ENCODE data around the gene SMARCD2. TPM values are rescaled to one million over a fixed set of nuclear protein-coding genes. Genes with fewer than 3 reads are reported as not detected.

Gene SMARCD2
- total RNA-seq, 4 donors from 2014 or later = 111 to 161 (median 133) TPM

DNA sequence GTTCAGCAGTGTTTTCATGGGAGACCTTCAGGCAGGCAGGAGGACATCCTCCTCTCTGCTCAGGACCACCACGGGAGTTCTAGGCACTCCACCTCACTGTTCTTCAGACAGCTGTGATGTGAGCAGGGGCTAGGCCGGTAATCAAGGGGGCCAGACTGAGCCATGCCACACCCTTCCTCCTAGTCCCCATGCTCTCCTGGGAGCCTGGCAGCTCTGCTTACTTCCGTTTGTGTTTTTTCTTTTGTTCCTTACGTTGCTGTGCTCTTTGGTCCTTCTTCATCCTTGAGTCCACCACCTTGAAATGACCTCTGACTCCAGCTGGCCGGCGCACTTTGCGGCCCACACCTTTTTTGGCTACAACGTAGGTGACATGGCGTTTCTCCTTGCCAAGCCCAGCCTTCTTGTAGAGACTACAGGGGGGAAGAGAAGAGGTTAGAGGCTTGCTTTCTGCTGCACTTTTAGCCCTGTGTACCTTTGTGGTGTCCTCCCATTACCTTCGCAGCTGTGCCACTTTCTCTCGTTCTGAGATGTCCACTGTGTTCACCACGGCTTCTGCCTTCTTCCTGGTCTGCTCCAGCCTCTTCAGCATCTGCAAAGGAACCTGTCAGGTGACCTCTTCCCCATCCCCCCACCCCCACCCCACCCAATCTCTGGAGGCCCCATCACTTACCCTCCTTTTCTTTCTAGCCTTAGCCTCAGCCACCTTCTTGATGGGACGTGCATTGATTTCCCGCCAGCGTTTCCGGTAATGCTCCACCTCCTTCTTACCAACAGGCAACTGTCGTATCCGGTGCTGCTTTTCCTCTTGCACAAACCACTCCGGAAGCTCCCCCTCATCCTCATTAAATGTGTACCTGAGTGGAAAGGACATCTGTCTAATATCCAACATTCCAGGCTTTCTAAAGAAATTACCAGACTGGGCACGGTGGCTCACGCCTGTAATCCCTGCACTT is 22.6 kb downstream of the SMARCD2 start:
- H3K27ac ChIP-seq = no peak overlapping the region
- H3K4me1 ChIP-seq = peaks cover 0 to 2% (median 0%) of the 10 kb centered on the region in 3 donors
- intact Hi-C loops (cut with DNase I) = no loop called here
- peaks cover 45 to 100% (median 88%) of the 10 kb centered on the region in 3 donors for H3K36me3 ChIP-seq
- H3K4me3 ChIP-seq = no peak overlapping the region
- no peaks in the 10 kb centered on the region for H3K27me3 ChIP-seq
- no peak for DNase-seq
- TF ChIP-seq, protein P1, sequence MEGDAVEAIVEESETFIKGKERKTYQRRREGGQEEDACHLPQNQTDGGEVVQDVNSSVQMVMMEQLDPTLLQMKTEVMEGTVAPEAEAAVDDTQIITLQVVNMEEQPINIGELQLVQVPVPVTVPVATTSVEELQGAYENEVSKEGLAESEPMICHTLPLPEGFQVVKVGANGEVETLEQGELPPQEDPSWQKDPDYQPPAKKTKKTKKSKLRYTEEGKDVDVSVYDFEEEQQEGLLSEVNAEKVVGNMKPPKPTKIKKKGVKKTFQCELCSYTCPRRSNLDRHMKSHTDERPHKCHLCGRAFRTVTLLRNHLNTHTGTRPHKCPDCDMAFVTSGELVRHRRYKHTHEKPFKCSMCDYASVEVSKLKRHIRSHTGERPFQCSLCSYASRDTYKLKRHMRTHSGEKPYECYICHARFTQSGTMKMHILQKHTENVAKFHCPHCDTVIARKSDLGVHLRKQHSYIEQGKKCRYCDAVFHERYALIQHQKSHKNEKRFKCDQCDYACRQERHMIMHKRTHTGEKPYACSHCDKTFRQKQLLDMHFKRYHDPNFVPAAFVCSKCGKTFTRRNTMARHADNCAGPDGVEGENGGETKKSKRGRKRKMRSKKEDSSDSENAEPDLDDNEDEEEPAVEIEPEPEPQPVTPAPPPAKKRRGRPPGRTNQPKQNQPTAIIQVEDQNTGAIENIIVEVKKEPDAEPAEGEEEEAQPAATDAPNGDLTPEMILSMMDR (IDR thresholded peaks at IDR 0.05) = no peak
- TF ChIP-seq POLR2A (IDR thresholded peaks at IDR 0.05) = no peak
- WGBS, 2 donors = 66 to 78% methylated on average over 16 to 20 of the region's 21 CpGs
- no peaks in the 10 kb centered on the region for H3K9me3 ChIP-seq

DNA sequence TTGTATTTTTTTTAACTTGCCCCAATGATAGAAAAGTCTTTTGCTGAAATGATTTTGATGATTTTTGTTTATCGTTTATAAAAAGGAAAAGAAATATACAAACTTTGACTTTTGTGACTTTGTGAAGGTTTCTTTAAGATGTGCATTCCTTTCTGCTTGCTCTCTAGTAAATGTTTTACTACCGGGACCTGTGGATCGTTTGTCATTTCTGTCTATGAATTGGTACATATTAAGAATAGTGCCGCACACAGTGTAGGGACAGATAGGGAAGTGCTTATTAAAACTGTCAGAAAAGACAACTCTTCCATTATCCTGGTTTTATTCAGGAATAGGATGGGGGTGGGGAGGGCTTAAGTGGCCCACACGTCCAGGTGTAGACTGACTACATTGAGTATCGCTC is 23.4 kb downstream of the SMARCD2 start:
- intact Hi-C loops (cut with DNase I) = no loop called here
- H3K36me3 ChIP-seq = peaks cover 39 to 100% (median 89%) of the 10 kb centered on the region in 3 donors

DNA sequence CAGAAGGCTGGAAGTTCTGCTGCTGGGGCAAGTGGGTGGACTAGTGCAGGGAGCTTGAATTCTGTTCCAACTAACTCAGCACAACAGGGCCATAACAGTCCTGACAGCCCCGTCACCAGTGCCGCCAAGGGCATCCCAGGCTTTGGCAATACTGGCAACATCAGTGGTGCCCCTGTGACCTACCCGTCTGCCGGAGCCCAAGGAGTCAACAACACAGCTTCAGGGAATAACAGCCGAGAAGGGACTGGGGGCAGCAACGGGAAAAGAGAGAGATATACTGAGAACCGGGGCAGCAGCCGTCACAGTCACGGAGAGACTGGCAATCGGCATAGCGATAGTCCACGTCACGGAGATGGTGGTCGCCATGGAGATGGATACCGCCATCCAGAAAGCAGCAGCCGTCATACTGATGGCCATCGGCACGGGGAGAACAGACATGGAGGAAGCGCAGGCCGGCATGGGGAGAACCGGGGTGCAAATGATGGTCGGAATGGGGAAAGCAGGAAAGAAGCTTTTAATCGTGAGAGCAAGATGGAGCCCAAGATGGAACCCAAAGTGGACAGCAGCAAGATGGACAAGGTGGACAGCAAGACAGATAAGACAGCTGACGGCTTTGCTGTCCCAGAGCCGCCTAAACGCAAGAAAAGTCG is 24.6 kb downstream of the SMARCD2 start:
- TF ChIP-seq POLR2A (IDR thresholded peaks at IDR 0.05) = no peak
- TF ChIP-seq, protein P1 (IDR thresholded peaks at IDR 0.05) = no peak
- no peaks in the 10 kb centered on the region for H3K9me3 ChIP-seq
- no peak overlapping the region for H3K27ac ChIP-seq
- H3K27me3 ChIP-seq = no peaks in the 10 kb centered on the region
- WGBS, 2 donors = 90 to 92% methylated on average over 22 to 26 of the region's 27 CpGs
- intact Hi-C loops (cut with DNase I) = no loop called here
- no peaks in the 10 kb centered on the region for H3K4me1 ChIP-seq
- no peak overlapping the region for H3K4me3 ChIP-seq
- H3K36me3 ChIP-seq = peaks cover 41 to 100% (median 87%) of the 10 kb centered on the region in 3 donors
- DNase-seq = no peak

More for the DNA sequence above, 23.4 kb downstream of the SMARCD2 start:
- H3K4me1 ChIP-seq = no peaks in the 10 kb centered on the region
- no peaks in the 10 kb centered on the region for H3K9me3 ChIP-seq
- TF ChIP-seq, protein P1 (IDR thresholded peaks at IDR 0.05) = no peak
- TF ChIP-seq POLR2A (IDR thresholded peaks at IDR 0.05) = no peak
- no peak overlapping the region for H3K27ac ChIP-seq
- 66 to 68% methylated on average over 6 of the region's 6 CpGs for WGBS, 2 donors
- DNase-seq = no peak
- no peaks in the 10 kb centered on the region for H3K27me3 ChIP-seq
- H3K4me3 ChIP-seq = no peak overlapping the region

DNA sequence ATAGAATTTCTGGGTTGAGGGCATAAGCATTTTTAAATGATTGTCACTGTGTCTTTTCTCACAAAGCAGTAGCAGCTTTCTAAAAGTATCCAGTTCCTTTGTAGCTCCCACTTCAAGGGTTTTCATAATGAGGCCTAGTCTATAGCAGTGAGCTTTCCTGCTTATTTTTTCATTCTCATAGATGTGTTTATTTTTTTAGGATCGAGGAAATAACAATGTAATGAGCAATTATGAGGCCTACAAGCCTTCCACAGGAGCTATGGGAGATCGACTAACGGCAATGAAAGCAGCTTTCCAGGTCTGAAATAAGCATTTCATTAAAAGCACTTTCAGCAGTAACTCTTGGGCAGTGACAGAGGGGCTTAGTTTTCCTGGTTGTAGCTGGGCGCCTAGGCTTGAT is 25.8 kb downstream of the SMARCD2 start:
- intact Hi-C loops (cut with DNase I) = no loop called here
- 78 to 94% methylated on average over 4 of the region's 4 CpGs for WGBS, 2 donors
- no peak overlapping the region for H3K4me3 ChIP-seq
- H3K27ac ChIP-seq = no peak overlapping the region
- no peak for DNase-seq
- H3K27me3 ChIP-seq = no peaks in the 10 kb centered on the region
- H3K36me3 ChIP-seq = peaks cover 45 to 100% (median 84%) of the 10 kb centered on the region in 3 donors
- TF ChIP-seq, protein P1 (IDR thresholded peaks at IDR 0.05) = no peak
- no peak for TF ChIP-seq POLR2A (IDR thresholded peaks at IDR 0.05)
- no peaks in the 10 kb centered on the region for H3K9me3 ChIP-seq
- no peaks in the 10 kb centered on the region for H3K4me1 ChIP-seq

DNA sequence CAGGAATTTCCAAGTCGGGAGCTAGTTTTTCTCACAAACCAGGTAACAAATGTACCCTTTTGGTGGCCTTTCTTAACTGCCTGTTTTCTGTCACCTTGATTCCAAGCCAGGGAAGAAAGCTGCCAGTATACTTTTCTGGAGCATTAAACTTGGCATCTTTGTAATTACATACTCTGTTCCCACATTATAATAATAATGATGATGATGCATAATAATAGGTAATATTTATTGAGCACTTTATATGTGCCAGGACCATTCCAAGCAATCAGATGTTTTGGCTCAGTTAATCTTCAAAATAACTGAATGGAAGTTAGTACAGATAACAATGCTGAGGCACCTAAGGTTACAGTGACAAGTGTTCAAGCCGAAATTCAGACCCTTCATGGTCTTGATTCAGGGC is 26.4 kb downstream of the SMARCD2 start:
- no peaks in the 10 kb centered on the region for H3K4me1 ChIP-seq
- intact Hi-C loops (cut with DNase I) = no loop called here
- no peaks in the 10 kb centered on the region for H3K27me3 ChIP-seq
- no peaks in the 10 kb centered on the region for H3K9me3 ChIP-seq
- no peak overlapping the region for H3K27ac ChIP-seq
- DNase-seq = no peak
- TF ChIP-seq, protein P1 (IDR thresholded peaks at IDR 0.05) = no peak
- TF ChIP-seq POLR2A (IDR thresholded peaks at IDR 0.05) = no peak
- H3K4me3 ChIP-seq = no peak overlapping the region
- 83 to 90% methylated on average over 2 of the region's 2 CpGs for WGBS, 2 donors
- peaks cover 47 to 100% (median 84%) of the 10 kb centered on the region in 3 donors for H3K36me3 ChIP-seq
